NCI-H2029 (cell line): ENCODE results near the gene TNFRSF19.

Source experiments
- DNase-seq: peaks from one replicate; lab custom pipeline; 2025; lab: John Stamatoyannopoulos, UW

The TNFRSF19 gene

DNA sequence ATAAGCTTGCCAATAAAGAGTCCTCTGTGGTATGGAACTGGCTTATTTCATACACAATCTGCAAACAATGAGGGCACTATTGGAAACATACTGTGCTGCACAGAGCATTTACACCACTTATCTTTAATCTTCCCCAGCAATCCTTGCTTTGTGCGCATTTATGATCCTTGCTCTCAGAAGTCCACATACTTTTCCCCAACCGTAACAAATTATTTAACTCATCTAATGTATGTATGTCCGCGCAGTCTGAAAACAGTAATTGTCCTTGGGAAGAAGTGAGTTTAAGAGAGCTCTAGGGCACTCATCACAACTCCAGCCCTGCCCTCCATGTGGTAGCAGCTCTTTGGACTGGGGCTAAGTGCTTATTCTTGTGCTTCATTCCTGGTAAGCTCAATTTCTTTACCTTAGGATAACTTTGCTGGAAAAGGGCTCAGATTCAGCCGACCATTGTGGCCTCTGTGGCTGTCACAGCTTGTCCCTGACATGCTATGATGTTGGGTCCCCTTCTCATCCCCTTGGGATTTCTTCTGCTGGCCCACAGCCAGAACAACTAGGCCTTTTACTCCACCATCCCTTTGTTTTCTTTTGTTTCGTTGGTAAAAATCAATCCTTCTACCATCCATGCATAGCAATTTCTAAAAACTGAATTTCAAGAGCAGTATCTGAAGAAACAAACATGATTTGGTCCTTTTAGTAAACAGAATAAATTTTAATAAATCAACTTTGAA, 152.7 kb downstream of the TNFRSF19 start:
- DNase-seq, result no peak

DNA sequence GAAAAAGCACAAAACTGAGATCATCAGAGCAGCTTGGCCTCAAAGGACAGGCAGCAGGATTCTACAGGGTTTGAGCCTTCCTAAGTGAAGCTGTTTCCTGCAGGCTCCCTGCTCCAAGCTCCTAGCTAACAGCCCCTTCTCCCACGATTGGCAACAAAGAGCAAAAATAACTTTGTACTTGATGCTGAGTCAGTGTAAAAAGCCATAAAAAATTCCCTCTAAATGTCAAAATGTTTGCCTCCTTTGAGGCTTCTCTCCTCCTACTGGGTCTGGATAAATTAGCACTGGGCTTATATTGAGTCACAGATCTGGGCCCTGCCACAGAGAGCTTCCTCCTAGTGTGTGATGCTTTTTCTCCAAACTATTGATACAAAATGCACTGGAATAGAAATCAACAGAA, 153.3 kb downstream of the TNFRSF19 start:
- DNase-seq, result no peak

DNA sequence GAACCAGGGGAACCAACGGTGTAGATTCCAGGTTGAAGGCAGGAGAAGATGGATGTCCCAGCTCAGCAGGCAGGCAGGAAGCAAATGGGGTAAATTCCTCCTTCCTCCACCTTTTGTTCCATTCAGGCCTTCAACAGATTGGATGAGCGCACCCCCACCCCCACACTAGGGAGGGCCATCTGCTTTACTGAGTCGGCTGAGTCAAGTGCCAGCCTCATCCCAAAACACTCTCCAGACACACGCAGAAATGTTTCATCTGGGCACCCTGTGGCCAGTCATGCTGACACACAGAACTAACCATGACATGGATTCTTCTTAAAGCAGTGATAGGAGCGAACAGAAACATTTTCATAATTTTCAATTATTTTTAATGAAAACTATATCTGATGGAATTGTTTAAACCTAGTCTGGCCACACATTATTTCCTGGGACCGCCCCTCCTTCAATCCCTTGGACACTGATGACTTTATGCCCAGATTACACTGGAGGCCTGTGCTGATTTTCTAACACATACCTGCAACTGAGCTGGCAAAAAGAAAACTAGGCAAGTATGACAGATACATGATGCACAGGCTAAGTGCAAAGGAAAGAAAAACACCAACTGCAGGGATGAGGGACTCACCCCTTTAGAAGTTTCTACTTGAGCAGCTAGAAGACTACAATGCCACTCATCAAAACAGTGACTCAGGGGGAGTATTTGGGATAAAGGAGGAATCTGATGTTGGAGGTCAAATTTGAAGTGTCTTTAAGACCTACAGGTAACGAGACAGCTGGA, 154.2 kb downstream of the TNFRSF19 start:
- no peak for DNase-seq
